IMR-90 (cell line): ENCODE results near the gene PTPRS. TPM values are rescaled to one million over a fixed set of nuclear protein-coding genes. Genes with fewer than 3 reads are reported as not detected.

Experiments used
- ATAC-seq: fragments of 200-7000 bp; cut with Tn5 transposase; 2 replicates; pipeline ENCODE4 v1.9.1; 2020; ENCODE audit warnings: low read depth, mild to moderate bottlenecking, moderate library complexity
- BruUV-seq: library from RNA; stranded (reverse); fragments of 400-500 nt; replicated peaks from 2 replicates; lab custom pipeline; 2021; lab: Mats Ljungman, UMichigan
- CTCF ChIA-PET: fragments of 300-600 bp; formaldehyde crosslinking; extraction: SDS; loops from one replicate; lab custom pipeline; 2021; ENCODE audit warnings: antibody characterized with exemption; lab: Yijun Ruan, JAX
- POLR2A ChIA-PET: fragments of 300-600 bp; sonication (Branson Sonifier 250); formaldehyde crosslinking; loops from one replicate; lab custom pipeline; 2022; ENCODE audit warnings: antibody characterized with exemption; ENCODE audit not compliant: unreplicated experiment; lab: Charles Lee
- DNase-seq: peaks from one replicate; pipeline ENCODE4 v3.0.0; 2013
- H2AFZ ChIP-seq: replicated peaks from 2 replicates; pipeline ENCODE3; 2013; ENCODE audit warnings: low read length, mild to moderate bottlenecking; ENCODE audit not compliant: poor library complexity
- H2AK5ac ChIP-seq: 2 replicates; pipeline ENCODE4 v1.6.1; 2013; ENCODE audit warnings: low read depth, low read length, inconsistent platforms
- H2AK9ac ChIP-seq: replicated peaks from 2 replicates; pipeline ENCODE3; 2013; ENCODE audit warnings: mild to moderate bottlenecking, low read depth, low read length, moderate library complexity; ENCODE audit not compliant: poor library complexity
- H2BK120ac ChIP-seq: 2 replicates; pipeline ENCODE4 v1.6.1; 2013; ENCODE audit warnings: low read depth, low read length, inconsistent platforms
- H2BK15ac ChIP-seq: 3 replicates; pipeline ENCODE4 v1.6.1; 2013; ENCODE audit warnings: low read depth, low read length, inconsistent platforms
- H2BK20ac ChIP-seq: 2 replicates; pipeline ENCODE4 v1.6.1; 2013; ENCODE audit warnings: low read depth, mild to moderate bottlenecking, inconsistent platforms, low read length, moderate library complexity
- H2BK5ac ChIP-seq: 2 replicates; pipeline ENCODE4 v1.6.1; 2013; ENCODE audit warnings: mild to moderate bottlenecking, low read depth, low read length, inconsistent platforms; ENCODE audit not compliant: poor library complexity, severe bottlenecking
- H3K14ac ChIP-seq: replicated peaks from 2 replicates; pipeline ENCODE4 v1.6.1; 2013; ENCODE audit warnings: low read depth, low read length, inconsistent platforms
- H3K18ac ChIP-seq: 2 replicates; pipeline ENCODE4 v1.6.1; 2013; ENCODE audit warnings: low read depth, low read length, control low read depth
- H3K23ac ChIP-seq: 2 replicates; pipeline ENCODE4 v1.6.1; 2013; ENCODE audit warnings: low read depth, low read length, inconsistent platforms
- H3K27ac ChIP-seq: 2 replicates; pipeline ENCODE4 v1.5.1; 2013; ENCODE audit warnings: mild to moderate bottlenecking, control low read depth, low read length; ENCODE audit not compliant: insufficient read depth
- H3K27me3 ChIP-seq: 2 replicates; pipeline ENCODE4 v1.6.1; 2013; ENCODE audit warnings: low read length; ENCODE audit not compliant: control insufficient read depth, insufficient read depth
- H3K36me3 ChIP-seq: 2 replicates; pipeline ENCODE4 v1.6.1; 2013; ENCODE audit warnings: low read length, mixed read lengths; ENCODE audit not compliant: control insufficient read depth, insufficient read depth
- H3K4ac ChIP-seq: 2 replicates; pipeline ENCODE4 v1.6.1; 2013; ENCODE audit warnings: low read depth, low read length, inconsistent platforms
- H3K4me1 ChIP-seq: 2 replicates; pipeline ENCODE4 v1.6.1; 2013; ENCODE audit warnings: low read length, mixed read lengths; ENCODE audit not compliant: control insufficient read depth, insufficient read depth
- H3K4me2 ChIP-seq: 2 replicates; pipeline ENCODE4 v1.6.1; 2013; ENCODE audit warnings: low read depth, mild to moderate bottlenecking, control low read depth, low read length, moderate library complexity
- H3K4me3 ChIP-seq: 2 replicates; pipeline ENCODE4 v1.5.1; 2013; ENCODE audit warnings: low read depth, mild to moderate bottlenecking, control low read depth, low read length, moderate library complexity; ENCODE audit not compliant: insufficient read depth
- H3K56ac ChIP-seq: 2 replicates; pipeline ENCODE4 v1.6.1; 2013; ENCODE audit warnings: low read length, inconsistent platforms; ENCODE audit not compliant: insufficient read depth; ENCODE audit errors: extremely low read depth
- H3K79me1 ChIP-seq, 2 experiments: 2 replicates each; pipeline ENCODE4 v1.6.1; 2013; ENCODE audit warnings: low read length in 2 of 2, inconsistent platforms in 1 of 2, low read depth in 1 of 2
- H3K9ac ChIP-seq: 2 replicates; pipeline ENCODE4 v1.6.1; 2013; ENCODE audit warnings: low read depth, low read length, control low read depth
- H3K9me1 ChIP-seq: 2 replicates; pipeline ENCODE4 v1.6.1; 2013; ENCODE audit warnings: low read length, inconsistent platforms; ENCODE audit not compliant: insufficient read depth
- H3K9me3 ChIP-seq: 2 replicates; pipeline ENCODE4 v1.6.1; 2013; ENCODE audit warnings: low read length; ENCODE audit not compliant: control insufficient read depth, insufficient read depth
- H4K20me1 ChIP-seq: 2 replicates; pipeline ENCODE4 v1.6.1; 2013; ENCODE audit warnings: low read length, inconsistent platforms; ENCODE audit not compliant: insufficient read depth
- H4K5ac ChIP-seq: 2 replicates; pipeline ENCODE4 v1.6.1; 2013; ENCODE audit warnings: mild to moderate bottlenecking, low read depth, low read length, control low read depth
- H4K8ac ChIP-seq, 2 experiments: 2 replicates each; pipeline ENCODE4 v1.6.1; 2013; ENCODE audit warnings: low read depth in 2 of 2, low read length in 2 of 2, control low read depth in 1 of 2, inconsistent platforms in 1 of 2
- H4K91ac ChIP-seq: 2 replicates; pipeline ENCODE4 v1.6.1; 2013; ENCODE audit warnings: low read depth, low read length, inconsistent platforms; ENCODE audit not compliant: insufficient read depth
- BHLHE40 ChIP-seq: fragments of 150-350 bp; IDR thresholded peaks from 2 replicates; pipeline ENCODE4 v1.6.1; 2016; ENCODE audit warnings: mild to moderate bottlenecking, low read depth, low read length
- CTCF ChIP-seq: conservative IDR thresholded peaks from 2 replicates; pipeline ENCODE4 v1.5.1; 2012; ENCODE audit warnings: mild to moderate bottlenecking, low read depth, low read length, improper control_type of control experiment
- ELK1 ChIP-seq: fragments of 150-350 bp; IDR thresholded peaks from 2 replicates; pipeline ENCODE4 v1.6.1; 2016; ENCODE audit warnings: low read depth, mild to moderate bottlenecking, low read length, moderate library complexity, borderline replicate concordance
- MAZ ChIP-seq: IDR thresholded peaks from 2 replicates; pipeline ENCODE4 v1.6.1; 2012; ENCODE audit warnings: low read depth, mild to moderate bottlenecking, low read length, improper control_type of control experiment, moderate library complexity, borderline replicate concordance
- NFE2L2 ChIP-seq: fragments of 150-350 bp; IDR thresholded peaks from 2 replicates; pipeline ENCODE4 v1.6.1; 2016; ENCODE audit warnings: low read depth, mild to moderate bottlenecking, low read length
- WGBS, 2 experiments: methylation state at CpG; one replicate each; pipeline versions ENCODE4 v1.1.5 to v1.1.7; 2013; ENCODE audit warnings: missing lambda C conversion rate in 2 of 2; ENCODE audit not compliant: insufficient read length in 1 of 2; ENCODE audit errors: extremely low coverage in 2 of 2; 5-methylcytosine and 5-hydroxymethylcytosine counted together
- dilution Hi-C: fragments of 300-500 bp; cut with HindIII; formaldehyde crosslinking; loops from one replicate; pipeline ENCODE4 v1.14.3; 2018; ENCODE audit warnings: low sequenced_read_pairs; ENCODE audit not compliant: unreplicated experiment
- in situ Hi-C: fragments of 300-500 bp; cut with MboI; formaldehyde crosslinking; loops from 3 replicates; pipeline ENCODE4 v1.14.3; 2019; ENCODE audit warnings: low sequenced_read_pairs, inconsistent platforms, mixed read lengths
- intact Hi-C: fragments of 100-400 bp; cut with micrococcal nuclease; formaldehyde crosslinking; loops from 2 replicates; pipeline ENCODE4 v1.10.0; 2022
- polyA plus RNA-seq, 3 experiments: library from polyadenylated mRNA; depleted of rRNA; stranded (reverse); fragments of >200 nt; gene quantifications; 2 replicates each; pipeline ENCODE4 v1.2.3, GENCODE V29; 2012; ENCODE audit warnings: low replicate concordance in 1 of 3
- total RNA-seq: library from RNA; depleted of rRNA; stranded (reverse); fragments of >200 nt; gene quantifications from 2 replicates; pipeline ENCODE4 v1.2.3, GENCODE V29; 2012

The PTPRS gene
- total and polyA plus RNA-seq, 2 of the 4 experiments (the other 2 are of a cell fraction) = 40.1 to 51.9 TPM

- peaks cover 8% of the 10 kb centered on the region for H3K4me1 ChIP-seq
- peaks cover 31% of the 10 kb centered on the region for H4K20me1 ChIP-seq
- no peaks in the 10 kb centered on the region for H3K9me3 ChIP-seq
- ChIA-PET CTCF (no interaction called here), POLR2A (no interaction called here)
- no peak overlapping the region for H2BK15ac ChIP-seq
- H2BK5ac ChIP-seq = no peak overlapping the region
- no TSS peak for BruUV-seq
- TF ChIP-seq ELK1 (no peak), NFE2L2 (no peak), BHLHE40 (no peak), MAZ (no peak), CTCF (0 out of 2 replicates have a peak, but pooled peaks have one; percentile 3)
- H2AFZ ChIP-seq = peak overlapping the region; percentile 43
- peak overlapping the region; percentile 55 for H2AK9ac ChIP-seq
- no peak overlapping the region for H3K14ac ChIP-seq
- no peak overlapping the region for H3K23ac ChIP-seq
- H3K9ac ChIP-seq = no peak overlapping the region
- no peak overlapping the region for H2BK20ac ChIP-seq
- H3K9me1 ChIP-seq = peaks cover 5% of the 10 kb centered on the region; the same call in 1 of the 2 replicates
- no peak overlapping the region for H4K91ac ChIP-seq
- H3K4me3 ChIP-seq = no peak overlapping the region
- H3K18ac ChIP-seq = no peak overlapping the region
- in situ Hi-C loops = no loop called here
- intact Hi-C loops = no loop called here
- no peaks in the 10 kb centered on the region for H3K36me3 ChIP-seq
- dilution Hi-C loops = no loop called here
- DNase-seq = no peak
- H3K4ac ChIP-seq = no peak overlapping the region
- ATAC-seq = no peak
- H2BK120ac ChIP-seq = no peak overlapping the region
- no peak overlapping the region for H4K5ac ChIP-seq
- no peak overlapping the region for H3K4me2 ChIP-seq
- H3K27ac ChIP-seq = no peak overlapping the region
- no peaks in the 10 kb centered on the region for H3K27me3 ChIP-seq
- no peak overlapping the region for H4K8ac ChIP-seq
- WGBS, 2 experiments = 65% methylated on average over 15 of the region's 17 CpGs; no CpG with 5 or more reads in 1 of the 2 experiments
- no peak overlapping the region for H2AK5ac ChIP-seq
- no peak overlapping the region for H3K56ac ChIP-seq
- peaks cover 0 to 1% of the 10 kb centered on the region in 2 experiments; a peak in 2 of 4 replicates for H3K79me1 ChIP-seq
These were observed 31.0 kb downstream of the PTPRS start for GRCh38 chr19:5309438-5310204.
